Measurements from ENCODE around the gene NUP50. TPM values are rescaled to one million over a fixed set of nuclear protein-coding genes. Genes with fewer than 3 reads are reported as not detected.

The NUP50 gene
- polyA plus RNA-seq, 1 donor (not counting 4 experiments of a cell fraction or from before 2014, with no cell fraction given) = 28.1 TPM

DNA sequence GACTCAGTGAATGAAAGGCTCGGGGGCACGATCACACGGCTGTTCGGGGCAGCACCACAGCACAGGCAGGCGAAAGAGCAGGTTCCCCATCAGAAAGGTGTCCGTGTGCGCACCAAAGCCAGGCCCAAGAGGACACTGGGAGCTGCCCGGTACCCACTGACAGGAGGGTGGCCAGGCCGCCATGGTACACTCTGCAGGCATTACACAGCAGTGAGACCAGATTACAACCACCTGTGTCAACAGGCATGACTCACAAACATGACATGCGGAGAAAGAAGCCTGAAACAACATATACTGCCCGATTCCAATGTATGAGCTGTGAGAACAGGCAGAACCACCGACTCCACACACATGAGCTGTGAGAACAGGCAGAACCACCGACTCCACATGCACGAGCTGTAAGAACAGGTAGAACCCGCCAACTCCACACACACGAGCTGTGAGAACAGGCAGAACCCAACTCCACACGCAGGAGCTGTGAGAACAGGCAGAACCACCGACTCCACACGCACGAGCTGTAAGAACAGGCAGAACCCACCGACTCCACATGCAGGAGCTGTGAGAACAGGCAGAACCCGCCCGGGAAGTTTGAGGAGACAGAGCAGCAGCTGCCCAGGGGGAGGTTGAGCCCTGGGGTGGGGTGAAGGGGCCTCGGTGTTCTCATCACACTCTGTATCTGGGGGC, 44.4 kb downstream of the NUP50 start:
- Histone ChIP-seq H3K9ac (ENCODE audit: control insufficient read depth, extremely low read depth, insufficient read depth, low read length) (no peak overlapping the region), H3K4me2 (ENCODE audit: control insufficient read depth, extremely low read depth, insufficient read depth, low read depth, low read length) (no peak overlapping the region), H4K20me1 (ENCODE audit: control insufficient read depth, extremely low read depth, insufficient read depth, low read length) (peaks cover 23% of the 10 kb centered on the region), H3K4me3 (ENCODE audit: control insufficient read depth in 2 of 3, extremely low read depth in 1 of 3, insufficient read depth in 2 of 3, low read depth in 1 of 3, low read length in 3 of 3) (no peak overlapping the region), H3K4me1 (ENCODE audit: control insufficient read depth, extremely low read depth, insufficient read depth, low read length) (peaks cover 16% of the 10 kb centered on the region), H3K36me3 (ENCODE audit: control insufficient read depth in 2 of 2, extremely low read depth in 1 of 2, insufficient read depth in 2 of 2, low read length in 2 of 2) (peaks cover 33 to 41% of the 10 kb centered on the region in 2 experiments), H2AFZ (ENCODE audit: control insufficient read depth, low read length) (no peak overlapping the region), H3K9me3 (ENCODE audit: control insufficient read depth, low read depth, low read length) (no peaks in the 10 kb centered on the region), H3K9me1 (ENCODE audit: control insufficient read depth, extremely low read depth, insufficient read depth, low read length) (no peaks in the 10 kb centered on the region), H3K27me3 (ENCODE audit: control insufficient read depth, extremely low read depth, insufficient read depth, low read length) (no peaks in the 10 kb centered on the region), H3K27ac (ENCODE audit: control insufficient read depth, insufficient read depth, low read length) (no peak overlapping the region), H3K79me2 (ENCODE audit: control insufficient read depth, insufficient read depth, low read length) (peaks cover 51% of the 10 kb centered on the region)
- peak; percentile 41 for FAIRE-seq
- TF ChIP-seq EZH2 (IDR thresholded peaks at IDR 0.05; ENCODE audit: low read length) = no peak
- TF ChIP-seq, protein P1, sequence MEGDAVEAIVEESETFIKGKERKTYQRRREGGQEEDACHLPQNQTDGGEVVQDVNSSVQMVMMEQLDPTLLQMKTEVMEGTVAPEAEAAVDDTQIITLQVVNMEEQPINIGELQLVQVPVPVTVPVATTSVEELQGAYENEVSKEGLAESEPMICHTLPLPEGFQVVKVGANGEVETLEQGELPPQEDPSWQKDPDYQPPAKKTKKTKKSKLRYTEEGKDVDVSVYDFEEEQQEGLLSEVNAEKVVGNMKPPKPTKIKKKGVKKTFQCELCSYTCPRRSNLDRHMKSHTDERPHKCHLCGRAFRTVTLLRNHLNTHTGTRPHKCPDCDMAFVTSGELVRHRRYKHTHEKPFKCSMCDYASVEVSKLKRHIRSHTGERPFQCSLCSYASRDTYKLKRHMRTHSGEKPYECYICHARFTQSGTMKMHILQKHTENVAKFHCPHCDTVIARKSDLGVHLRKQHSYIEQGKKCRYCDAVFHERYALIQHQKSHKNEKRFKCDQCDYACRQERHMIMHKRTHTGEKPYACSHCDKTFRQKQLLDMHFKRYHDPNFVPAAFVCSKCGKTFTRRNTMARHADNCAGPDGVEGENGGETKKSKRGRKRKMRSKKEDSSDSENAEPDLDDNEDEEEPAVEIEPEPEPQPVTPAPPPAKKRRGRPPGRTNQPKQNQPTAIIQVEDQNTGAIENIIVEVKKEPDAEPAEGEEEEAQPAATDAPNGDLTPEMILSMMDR (optimal IDR thresholded peaks at IDR 0.05 in 1 of 3, IDR thresholded peaks at IDR 0.05 in 1 of 3, conservative IDR thresholded peaks at IDR 0.05 in 1 of 3; ENCODE audit: extremely low read depth in 1 of 3, insufficient read depth in 2 of 3, low read length in 3 of 3) = no peak
- no peak for DNase-seq (ENCODE audit: low read depth, low spot score)
- dilution Hi-C loops (cut with MboI; ENCODE audit: extremely low pct_ligation_motif_present, low sequenced_read_pairs) = no loop called here

DNA sequence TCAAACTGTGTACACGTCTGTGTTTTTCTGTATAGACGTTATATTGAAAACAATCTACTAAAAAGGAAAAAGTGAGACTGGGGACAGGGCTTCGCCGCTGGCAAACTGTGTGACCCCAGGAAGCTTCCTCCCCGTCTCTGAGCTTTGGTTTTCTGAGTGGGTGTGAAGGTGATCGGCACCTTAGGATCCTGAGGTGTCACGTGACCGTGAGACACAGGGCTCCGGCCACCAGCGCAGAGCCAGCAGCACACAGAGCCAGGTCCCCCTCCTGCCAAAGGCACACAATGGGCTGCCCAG, 44.9 kb downstream of the NUP50 start:
- Histone ChIP-seq H3K27me3 (ENCODE audit: control insufficient read depth, extremely low read depth, insufficient read depth, low read length) (no peaks in the 10 kb centered on the region), H2AFZ (ENCODE audit: control insufficient read depth, low read length) (no peak overlapping the region), H3K9ac (ENCODE audit: control insufficient read depth, extremely low read depth, insufficient read depth, low read length) (no peak overlapping the region), H3K27ac (ENCODE audit: control insufficient read depth, insufficient read depth, low read length) (no peak overlapping the region), H3K36me3 (ENCODE audit: control insufficient read depth in 2 of 2, extremely low read depth in 1 of 2, insufficient read depth in 2 of 2, low read length in 2 of 2) (peaks cover 31 to 38% of the 10 kb centered on the region in 2 experiments), H3K4me1 (ENCODE audit: control insufficient read depth, extremely low read depth, insufficient read depth, low read length) (peaks cover 19% of the 10 kb centered on the region), H4K20me1 (ENCODE audit: control insufficient read depth, extremely low read depth, insufficient read depth, low read length) (peaks cover 27% of the 10 kb centered on the region), H3K4me2 (ENCODE audit: control insufficient read depth, extremely low read depth, insufficient read depth, low read depth, low read length) (no peak overlapping the region), H3K79me2 (ENCODE audit: control insufficient read depth, insufficient read depth, low read length) (peaks cover 54% of the 10 kb centered on the region), H3K9me3 (ENCODE audit: control insufficient read depth, low read depth, low read length) (no peaks in the 10 kb centered on the region), H3K9me1 (ENCODE audit: control insufficient read depth, extremely low read depth, insufficient read depth, low read length) (no peaks in the 10 kb centered on the region), H3K4me3 (ENCODE audit: control insufficient read depth in 2 of 3, extremely low read depth in 1 of 3, insufficient read depth in 2 of 3, low read depth in 1 of 3, low read length in 3 of 3) (no peak overlapping the region)
- FAIRE-seq (no peak), DNase-seq (ENCODE audit: low read depth, low spot score) (no peak)
- dilution Hi-C loops (cut with MboI; ENCODE audit: extremely low pct_ligation_motif_present, low sequenced_read_pairs) = no loop called here
- TF ChIP-seq, protein P1 (optimal IDR thresholded peaks at IDR 0.05 in 1 of 3, IDR thresholded peaks at IDR 0.05 in 1 of 3, conservative IDR thresholded peaks at IDR 0.05 in 1 of 3; ENCODE audit: extremely low read depth in 1 of 3, insufficient read depth in 2 of 3, low read length in 3 of 3) = no peak
- no peak for TF ChIP-seq EZH2 (IDR thresholded peaks at IDR 0.05; ENCODE audit: low read length)
